ENCODE measurements around the gene WASL. TPM values are rescaled to one million over a fixed set of nuclear protein-coding genes. Genes with fewer than 3 reads are reported as not detected.

Gene WASL
- total RNA-seq, 1 donor from 2014 or later: 34.2 TPM

DNA sequence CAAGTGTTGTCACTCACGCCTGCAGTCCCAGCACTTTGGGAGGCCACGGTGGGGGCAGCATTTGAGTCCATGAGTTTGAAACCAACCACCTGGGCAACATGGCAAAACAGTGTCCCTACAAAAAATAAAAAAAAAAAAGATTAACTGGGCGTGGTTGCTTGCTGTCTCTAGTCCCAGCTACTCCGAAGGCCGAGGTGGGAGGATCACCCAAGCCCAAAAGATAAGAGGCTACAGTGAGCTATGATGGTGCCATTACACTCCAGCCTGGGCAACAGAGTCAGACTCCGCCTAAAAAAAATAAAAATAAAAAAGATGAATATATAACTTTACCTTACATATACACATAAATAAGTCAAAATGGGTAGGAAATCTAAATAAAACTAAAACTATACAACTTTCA, 95.6 kb downstream of the WASL start:
- H3K27me3 Mint-ChIP-seq (ENCODE audit: low read depth): no peaks in the 10 kb centered on the region
- no peak overlapping the region for H3K27ac Mint-ChIP-seq (ENCODE audit: unreplicated experiment)
- no peak overlapping the region for H3K4me3 Mint-ChIP-seq (ENCODE audit: unreplicated experiment)
- no peaks in the 10 kb centered on the region for H3K36me3 Mint-ChIP-seq (ENCODE audit: low read depth)
- H3K4me1 Mint-ChIP-seq (ENCODE audit: low read depth): no peaks in the 10 kb centered on the region
- no peak for DNase-seq (ENCODE audit: low spot score)
- TF ChIP-seq CTCF (IDR thresholded peaks at IDR 0.05): no peak
- H3K9me3 Mint-ChIP-seq (ENCODE audit: low read depth): no peaks in the 10 kb centered on the region

DNA sequence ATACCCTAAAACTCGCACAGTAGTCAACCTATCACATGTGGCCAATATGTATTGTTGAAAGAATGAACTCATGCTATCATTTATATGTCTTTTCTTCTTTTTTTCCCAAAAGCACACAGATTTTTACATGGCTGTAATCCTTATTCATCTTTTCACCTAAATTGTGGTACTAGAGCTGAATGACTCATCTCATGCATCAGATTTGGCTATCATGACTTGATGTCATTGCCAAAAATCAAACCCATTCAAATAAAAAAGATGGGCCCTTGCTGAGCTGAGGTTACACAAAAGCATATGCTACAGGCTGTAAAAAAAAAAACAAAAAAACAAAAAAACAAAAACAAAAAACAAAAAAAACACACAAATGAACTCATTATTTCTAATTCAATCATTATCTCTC, 96.4 kb downstream of the WASL start:
- no peak for DNase-seq (ENCODE audit: low spot score)
- Mint-ChIP-seq H3K4me3 (ENCODE audit: unreplicated experiment) (no peak overlapping the region), H3K9me3 (ENCODE audit: low read depth) (no peaks in the 10 kb centered on the region)

GRCh38 chr7:123650595-123650994, 98.2 kb downstream of the WASL start:
- Mint-ChIP-seq H3K4me1 (ENCODE audit: low read depth) (no peaks in the 10 kb centered on the region), H3K36me3 (ENCODE audit: low read depth) (no peaks in the 10 kb centered on the region), H3K9me3 (ENCODE audit: low read depth) (no peaks in the 10 kb centered on the region), H3K4me3 (ENCODE audit: unreplicated experiment) (no peak overlapping the region), H3K27ac (ENCODE audit: unreplicated experiment) (no peak overlapping the region), H3K27me3 (ENCODE audit: low read depth) (no peaks in the 10 kb centered on the region)
- no peak for TF ChIP-seq CTCF (IDR thresholded peaks at IDR 0.05)
- no peak for DNase-seq (ENCODE audit: low spot score)

More for the DNA sequence above, 96.4 kb downstream of the WASL start:
- no peaks in the 10 kb centered on the region for H3K4me1 Mint-ChIP-seq (ENCODE audit: low read depth)
- H3K27ac Mint-ChIP-seq (ENCODE audit: unreplicated experiment): no peak overlapping the region
- TF ChIP-seq CTCF (IDR thresholded peaks at IDR 0.05): no peak
- H3K36me3 Mint-ChIP-seq (ENCODE audit: low read depth): no peaks in the 10 kb centered on the region
- H3K27me3 Mint-ChIP-seq (ENCODE audit: low read depth): no peaks in the 10 kb centered on the region

- Mint-ChIP-seq H3K27me3 (ENCODE audit: low read depth) (no peaks in the 10 kb centered on the region), H3K9me3 (ENCODE audit: low read depth) (no peaks in the 10 kb centered on the region), H3K27ac (ENCODE audit: unreplicated experiment) (no peak overlapping the region), H3K4me3 (ENCODE audit: unreplicated experiment) (no peak overlapping the region), H3K4me1 (ENCODE audit: low read depth) (no peaks in the 10 kb centered on the region), H3K36me3 (ENCODE audit: low read depth) (no peaks in the 10 kb centered on the region)
- TF ChIP-seq CTCF (IDR thresholded peaks at IDR 0.05): no peak
- DNase-seq (ENCODE audit: low spot score): no peak
These were observed 98.8 kb downstream of the WASL start for GRCh38 chr7:123649964-123650363.

DNA sequence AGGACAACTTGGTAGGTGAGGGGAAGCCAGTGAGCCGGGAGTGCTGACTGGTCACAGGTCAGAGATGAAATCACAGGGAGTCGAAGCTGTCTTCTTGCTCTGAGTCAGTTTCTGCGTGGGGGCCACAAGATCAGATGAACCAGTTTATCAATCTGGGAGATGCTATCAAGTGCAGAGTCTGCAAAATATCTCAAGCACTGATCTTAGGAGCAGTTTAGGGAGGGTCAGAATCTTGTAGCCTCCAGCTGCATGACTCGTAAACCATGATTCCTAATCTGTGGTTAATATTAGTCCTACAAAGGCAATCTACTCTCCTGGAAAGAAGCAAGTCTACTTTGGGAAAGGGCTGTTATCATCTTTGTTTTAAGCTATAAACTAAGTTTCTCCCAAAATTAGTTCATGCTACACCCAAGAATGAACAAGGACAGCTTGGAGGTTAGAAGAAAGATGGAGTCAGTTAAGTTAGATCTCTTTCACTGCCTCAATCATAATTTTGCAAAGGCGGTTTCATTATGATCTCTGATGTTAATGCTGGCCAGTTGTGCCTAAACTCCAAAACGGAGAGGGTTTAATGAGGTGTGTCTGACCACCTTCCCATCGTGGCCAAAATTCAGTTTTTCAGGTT, 101.6 kb downstream of the WASL start:
- no peak for TF ChIP-seq CTCF (IDR thresholded peaks at IDR 0.05)
- no peak overlapping the region for H3K4me3 Mint-ChIP-seq (ENCODE audit: unreplicated experiment)
- DNase-seq (ENCODE audit: low spot score): no peak
- H3K27me3 Mint-ChIP-seq (ENCODE audit: low read depth): no peaks in the 10 kb centered on the region
- H3K36me3 Mint-ChIP-seq (ENCODE audit: low read depth): no peaks in the 10 kb centered on the region
- peaks cover 14% of the 10 kb centered on the region for H3K4me1 Mint-ChIP-seq (ENCODE audit: low read depth)
- no peak overlapping the region for H3K27ac Mint-ChIP-seq (ENCODE audit: unreplicated experiment)
- no peaks in the 10 kb centered on the region for H3K9me3 Mint-ChIP-seq (ENCODE audit: low read depth)
